CD4-positive, alpha-beta T cell treated with Interleukin-1 beta for 1 hour (primary cell): ENCODE data around the gene TOB2.
"Not testable (repeated sequence)": the region's sequence is repeated elsewhere in the genome, so short reads cannot be mapped to it uniquely, and the experiment has no call there.

Experiments used
- DNase-seq, 2 donors: peaks; one replicate each; pipeline ENCODE4 v3.0.0-alpha.2; 2020 to 2022

The TOB2 gene

GRCh38 chr22:41461901-41462300, 15.3 kb upstream of the TOB2 start:
- DNase-seq: no peak

DNA sequence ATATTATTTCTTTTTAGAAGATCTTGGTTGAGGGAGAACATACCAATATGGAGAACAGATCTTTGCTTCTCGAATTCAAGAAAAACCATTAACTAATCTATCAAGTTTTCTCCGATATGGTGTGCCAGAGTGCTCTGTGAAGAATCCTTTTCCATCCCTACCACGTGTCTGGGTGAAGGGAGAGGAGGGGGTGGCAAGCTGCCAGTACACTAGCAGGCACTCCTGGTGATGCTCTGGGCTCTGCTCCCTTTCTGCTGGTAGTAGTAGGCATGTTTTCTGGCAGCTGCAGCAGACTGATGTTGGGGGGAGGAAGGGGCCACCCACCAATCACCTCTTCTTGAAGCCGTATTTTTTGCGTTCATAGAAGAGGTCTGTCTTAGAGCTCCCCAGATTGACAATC, 13.5 kb upstream of the TOB2 start:
- not testable (repeated sequence) for DNase-seq

DNA sequence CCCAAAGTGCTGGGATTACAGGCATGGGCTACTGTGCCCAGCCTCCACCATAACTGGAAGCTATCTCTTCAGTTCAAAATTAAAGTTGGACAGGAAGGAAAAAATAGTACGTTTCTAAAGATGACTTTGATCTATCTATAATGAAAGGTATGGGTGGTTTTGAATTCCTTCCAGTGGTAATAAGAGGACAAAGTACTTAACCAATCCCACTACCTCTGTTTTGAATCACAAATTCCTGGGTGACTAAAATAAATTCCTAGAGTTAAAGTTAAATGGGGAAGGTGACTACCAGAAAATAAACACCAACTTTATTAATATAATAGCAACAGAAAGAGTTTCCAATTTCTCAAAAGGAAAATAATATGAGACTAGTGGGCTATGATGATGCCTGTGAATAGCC, 12.8 kb upstream of the TOB2 start:
- DNase-seq: no peak

DNA sequence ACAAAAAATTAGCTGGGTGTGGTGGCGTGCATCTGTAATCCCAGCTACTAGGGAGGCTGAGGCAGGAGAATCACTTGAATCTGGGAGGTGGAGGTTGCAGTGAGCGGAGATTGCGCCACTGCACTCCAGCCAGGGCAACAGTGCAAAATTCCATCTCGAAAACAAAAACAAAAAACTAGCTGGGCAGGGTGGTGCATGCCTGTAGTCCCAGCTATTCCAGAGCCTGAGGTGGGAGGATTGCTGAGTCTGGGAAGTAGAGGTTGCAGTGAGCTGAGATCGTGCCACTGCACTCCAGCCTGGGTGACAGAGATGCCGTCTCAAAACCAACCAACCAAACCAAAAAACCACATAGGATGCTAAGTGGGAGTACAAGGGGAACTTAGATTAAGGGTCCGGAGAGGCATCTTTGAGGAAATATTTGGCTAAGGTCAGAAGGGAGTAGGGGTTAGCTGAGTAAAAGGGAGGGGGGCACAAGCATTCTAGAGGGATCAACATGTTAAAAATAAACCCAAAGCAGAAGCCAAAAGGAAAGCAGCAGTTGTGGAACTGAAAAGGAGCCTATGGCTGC, 11.6 kb upstream of the TOB2 start:
- DNase-seq: no peak

- DNase-seq: peak; percentile 95
Observed at GRCh38 chr22:41448189-41448808, 1.7 kb upstream of the TOB2 start.

- peak; percentile 58 to 69 for DNase-seq
Observed at GRCh38 chr22:41447435-41448188, 1.0 kb upstream of the TOB2 start.

DNA sequence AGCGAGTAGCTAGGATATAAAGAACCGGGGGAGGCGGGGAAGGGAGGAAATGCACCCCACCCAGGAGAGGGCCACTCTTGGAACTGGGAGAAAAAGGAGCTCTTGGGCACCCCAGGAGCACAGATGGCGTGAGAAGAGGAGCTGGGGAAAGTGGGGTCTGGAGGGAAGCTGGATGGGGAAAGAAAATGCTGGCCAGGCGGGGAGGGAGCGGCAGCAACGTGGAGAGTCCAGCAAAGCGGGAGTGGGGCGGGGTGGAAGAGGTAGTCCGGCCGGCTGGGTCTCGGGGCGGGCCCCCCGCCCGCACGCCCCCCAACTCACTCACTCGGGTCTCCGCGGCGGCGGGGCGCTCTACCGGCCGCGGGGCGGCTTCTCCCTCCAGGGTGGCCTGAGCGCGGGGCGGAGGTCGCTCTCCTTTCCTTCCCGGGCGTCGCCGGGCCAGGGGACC, 522 bp downstream of the TOB2 start:
- peak; percentile 13 to 17 for DNase-seq

GRCh38 chr22:41445129-41446056, 1.2 kb downstream of the TOB2 start:
- DNase-seq: peak in 1 of 2 donors; percentile 38

- peak; percentile 89 to 90 for DNase-seq
Observed at GRCh38 chr22:41444360-41445128, 2.1 kb downstream of the TOB2 start.

DNA sequence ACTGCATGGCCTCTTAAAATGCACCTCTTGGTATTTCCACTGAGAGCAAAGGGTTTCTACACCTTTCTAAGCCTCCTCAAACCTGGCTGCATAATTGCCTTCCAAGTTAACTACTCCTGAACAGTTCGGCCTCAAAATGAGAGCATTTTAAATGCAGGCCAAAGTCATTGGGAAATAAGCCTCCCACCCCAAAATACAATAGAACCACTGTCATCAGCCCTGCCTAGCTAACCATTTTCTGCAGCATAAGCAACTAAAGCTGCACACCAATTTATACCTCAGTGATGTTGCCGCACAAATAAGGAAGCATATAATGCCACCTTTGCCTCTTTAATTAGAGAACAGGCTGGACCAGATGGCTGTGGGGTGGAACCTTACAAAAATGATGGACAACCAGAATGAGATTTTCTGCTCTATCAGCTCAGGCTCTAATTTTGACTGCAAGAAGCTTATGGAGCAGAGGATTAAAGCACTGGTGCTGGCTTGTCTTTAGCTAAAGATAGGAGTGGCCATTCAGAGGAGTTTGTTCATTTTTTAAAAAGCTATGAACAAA, 4.3 kb downstream of the TOB2 start:
- no peak for DNase-seq

DNA sequence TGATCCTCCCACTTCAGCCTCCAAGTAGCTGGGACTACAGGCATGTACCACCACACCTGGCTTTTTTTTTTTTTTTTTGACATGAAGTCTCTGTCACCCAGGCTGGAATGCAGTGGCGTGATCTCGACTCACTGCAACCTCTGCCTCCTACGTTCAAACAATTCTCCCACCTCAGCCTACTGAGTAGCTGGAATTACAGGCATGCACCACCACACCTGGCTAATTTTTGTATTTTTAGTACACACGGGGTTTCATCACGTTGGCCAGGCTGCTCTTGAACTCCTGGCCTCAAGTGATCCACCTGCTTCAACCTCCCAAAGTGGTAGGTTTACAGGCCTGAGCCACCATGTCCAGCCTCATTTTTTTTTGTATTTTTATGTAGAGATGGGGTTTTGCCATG, 6.1 kb downstream of the TOB2 start:
- not testable (repeated sequence) for DNase-seq

- no peak for DNase-seq
Observed at GRCh38 chr22:41437198-41437597, 9.4 kb downstream of the TOB2 start.

- DNase-seq: no peak
Observed at GRCh38 chr22:41436322-41437113, 10.1 kb downstream of the TOB2 start.

DNA sequence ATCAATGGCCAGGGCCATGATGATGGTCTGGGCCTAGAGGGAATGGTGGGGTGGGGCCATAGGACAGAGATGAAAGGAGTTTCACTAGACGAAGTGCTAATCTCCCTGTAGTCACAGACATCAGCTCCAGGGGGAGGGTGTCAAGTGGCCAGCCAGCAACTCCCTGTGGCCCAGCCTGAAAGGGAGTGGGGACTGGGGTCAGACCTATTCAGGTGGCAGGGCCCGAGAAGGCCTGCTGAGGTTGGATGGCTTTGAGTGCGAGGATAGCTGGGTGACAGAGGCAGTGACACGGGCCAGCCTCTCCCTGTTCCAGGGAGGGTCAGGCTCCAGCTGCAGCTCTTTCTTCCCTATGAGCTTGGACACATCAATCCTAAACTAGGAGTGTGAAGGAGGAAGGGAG, 11.0 kb downstream of the TOB2 start:
- DNase-seq: no peak

DNA sequence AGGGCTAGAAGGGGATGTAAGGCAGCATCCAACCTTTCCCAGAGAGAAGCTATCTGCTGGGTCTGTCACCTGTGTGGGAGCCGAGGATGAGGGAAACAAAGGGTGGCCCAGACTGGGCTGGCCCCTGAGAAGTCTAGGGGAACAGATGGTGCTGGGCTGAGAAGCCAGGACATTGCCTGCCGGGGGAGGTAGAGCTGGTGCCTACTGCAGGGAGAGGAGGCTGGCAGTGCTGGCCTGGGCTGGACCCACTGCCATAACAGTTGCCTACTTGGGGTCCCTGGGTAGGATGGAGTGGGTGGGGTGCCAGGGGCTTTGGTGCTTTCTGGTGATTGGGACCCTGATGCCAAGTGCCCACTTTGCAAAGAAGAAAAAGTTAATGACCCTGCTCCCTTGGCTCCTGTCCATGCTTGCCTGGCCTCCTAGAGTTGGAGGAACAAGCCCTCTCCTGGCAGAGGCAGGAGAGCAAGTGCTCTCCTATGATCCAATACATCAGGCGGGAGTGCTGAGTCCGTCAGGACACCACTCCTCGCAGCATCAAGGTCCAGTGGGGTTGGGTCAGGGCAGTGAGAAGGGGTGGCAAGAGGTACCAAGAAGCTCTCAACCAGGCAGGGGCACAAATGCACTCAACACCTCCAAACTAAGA, 12.1 kb downstream of the TOB2 start:
- not testable (repeated sequence) for DNase-seq

GRCh38 chr22:41433480-41433879, 13.1 kb downstream of the TOB2 start:
- not testable (repeated sequence) for DNase-seq

DNA sequence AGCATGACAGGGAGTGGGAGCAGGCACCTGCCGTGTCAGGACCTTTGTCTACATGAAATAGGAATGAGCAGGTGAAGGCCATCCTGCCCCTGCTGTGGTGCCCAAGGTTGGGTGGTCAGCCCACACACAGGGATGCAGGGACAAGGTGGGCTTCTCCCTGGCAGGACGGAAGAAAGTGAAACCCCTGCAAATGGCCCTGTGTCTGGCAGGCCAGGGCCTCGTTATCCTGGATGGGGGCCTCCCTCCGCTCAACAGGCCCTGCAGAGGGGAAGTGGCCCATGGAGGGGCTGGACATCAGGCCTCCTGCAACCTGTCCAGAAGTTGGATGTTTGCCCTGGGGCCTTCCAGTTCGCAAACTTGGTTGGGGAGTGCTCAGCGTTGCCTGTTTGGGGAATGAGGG, 14.9 kb downstream of the TOB2 start:
- no peak for DNase-seq

GRCh38 chr22:41429951-41430332, 16.7 kb downstream of the TOB2 start:
- DNase-seq: no peak

DNA sequence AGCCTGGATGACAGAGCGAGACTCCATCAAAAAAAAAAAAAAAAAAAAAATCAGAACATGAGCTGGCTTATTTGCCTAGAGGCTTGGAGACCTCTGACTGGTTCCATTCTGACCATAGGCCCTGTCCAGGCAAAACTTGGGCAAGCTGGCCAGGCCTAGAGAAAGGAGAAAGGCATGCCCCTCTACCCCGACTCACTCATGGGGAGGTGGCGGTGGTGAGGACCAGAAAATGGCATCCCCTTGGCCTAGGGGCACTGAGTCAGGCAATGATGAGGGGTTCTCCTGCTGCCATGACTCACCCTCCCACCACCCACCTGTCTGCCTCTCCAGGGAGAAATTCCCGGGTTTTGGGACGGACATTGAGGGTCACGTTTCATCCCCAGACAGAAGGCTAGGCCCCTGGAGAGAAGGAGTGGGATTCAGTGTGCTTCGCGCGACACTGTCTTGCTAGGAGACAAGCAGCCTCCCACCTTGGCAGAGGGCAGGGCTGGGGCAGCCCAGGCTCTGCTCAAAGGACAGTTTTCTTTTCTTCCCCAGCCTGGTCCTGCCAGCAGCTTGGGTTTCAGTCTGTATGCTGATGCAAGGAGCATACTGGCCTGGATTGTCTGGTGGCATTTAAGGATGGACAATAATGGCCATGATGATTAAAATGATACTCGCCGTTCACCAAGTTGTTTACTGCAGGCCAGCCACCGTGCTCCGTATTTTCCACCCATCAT, 17.2 kb downstream of the TOB2 start:
- no peak for DNase-seq
